SH-SY5Y (cell line): ENCODE measurements around the gene SSNA1.

ENCODE experiments used
- GATA2 ChIP-seq: IDR thresholded peaks from 2 replicates; pipeline ENCODE4 v1.6.1; 2011; ENCODE audit warnings: mild to moderate bottlenecking, low read depth, low read length
- GATA3 ChIP-seq: IDR thresholded peaks from 2 replicates; pipeline ENCODE4 v1.6.1; 2011; ENCODE audit warnings: low read depth, mild to moderate bottlenecking, low read length, moderate library complexity

GRCh38 chr9:137186385-137186784 lies 2.1 kb upstream of the SSNA1 start:
- no peak for TF ChIP-seq GATA3
- no peak for TF ChIP-seq GATA2
